Stimulated activated CD8-positive, alpha-beta memory T cell treated with anti-CD3 and anti-CD28 coated beads, Interleukin-7, amount 100 ng/mL, for 24 hours (primary cell): Measurements from ENCODE around the gene DYNC1LI1.

Experiments
- DNase-seq: peaks from one replicate; pipeline ENCODE4 v3.0.0-alpha.2; 2020; ENCODE audit warnings: low read depth

DYNC1LI1 gene

DNA sequence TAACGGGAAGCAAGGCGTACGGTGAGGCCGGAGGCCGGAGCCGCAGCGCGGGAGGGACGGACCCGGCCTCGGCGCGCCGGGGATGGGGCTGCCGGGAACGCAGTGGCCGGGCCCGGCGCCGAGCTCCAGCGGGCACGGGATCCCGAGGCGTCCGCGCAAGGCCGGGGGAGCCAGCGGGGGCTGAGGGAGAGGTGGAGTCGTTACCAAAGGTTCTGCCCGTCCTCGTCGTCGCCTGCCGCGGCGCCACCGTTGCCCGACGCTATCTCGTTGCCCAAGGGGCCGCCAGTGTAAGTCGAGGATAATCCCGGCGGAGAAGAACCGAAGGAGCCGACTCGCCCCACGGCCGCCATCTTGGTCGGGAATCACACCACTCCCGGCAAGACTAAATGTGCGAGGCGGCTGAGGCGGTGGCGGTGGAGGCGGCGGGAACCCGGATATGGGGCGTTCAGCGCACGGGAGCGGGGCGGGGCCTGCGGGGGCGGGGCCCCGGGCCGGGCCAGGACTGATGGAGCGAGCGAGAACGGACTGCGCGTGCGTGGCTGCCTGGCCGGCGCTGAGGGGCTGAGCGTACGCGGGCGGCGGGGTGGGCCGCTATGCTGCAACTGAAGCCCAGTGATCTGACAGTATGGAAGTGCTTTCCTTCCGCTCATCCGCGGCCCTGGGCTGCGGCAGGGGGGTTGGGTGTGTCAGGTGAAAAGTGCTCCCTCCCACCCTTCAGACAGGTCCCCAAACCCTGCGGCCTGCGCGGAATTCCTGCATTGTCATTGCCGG lies at the start of gene DYNC1LI1:
Gene DYNC1LI1, minus strand, starts transcription at position 438 of the 771 bp plus-strand sequence. Its CDS starts 88 bp downstream, at position 350.
- DNase-seq: peak; percentile 88

DNA sequence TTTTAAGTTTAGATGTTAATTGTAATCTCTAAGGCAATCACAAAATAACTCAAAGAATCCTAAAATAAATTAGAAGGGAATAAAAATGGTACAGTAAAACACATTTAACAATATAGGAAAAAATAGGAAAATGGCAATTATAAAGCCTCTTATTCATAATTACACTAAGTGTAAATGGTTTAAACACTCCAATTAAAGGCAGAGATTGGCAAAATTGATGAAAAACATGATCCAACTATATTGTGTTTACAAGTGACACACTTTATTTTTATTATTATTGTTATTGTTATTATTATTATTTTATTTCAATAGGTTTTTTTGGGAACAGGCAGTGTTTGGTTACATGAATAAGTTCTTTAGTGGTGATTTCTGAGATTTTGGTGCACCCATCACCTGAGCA lies 48.7 kb upstream of the DYNC1LI1 start:
- no peak for DNase-seq

- no peak for DNase-seq
Observed at GRCh38 chr3:32616267-32616962, 45.8 kb upstream of the DYNC1LI1 start.

GRCh38 chr3:32614956-32615355 lies 44.3 kb upstream of the DYNC1LI1 start:
- no peak for DNase-seq

DNA sequence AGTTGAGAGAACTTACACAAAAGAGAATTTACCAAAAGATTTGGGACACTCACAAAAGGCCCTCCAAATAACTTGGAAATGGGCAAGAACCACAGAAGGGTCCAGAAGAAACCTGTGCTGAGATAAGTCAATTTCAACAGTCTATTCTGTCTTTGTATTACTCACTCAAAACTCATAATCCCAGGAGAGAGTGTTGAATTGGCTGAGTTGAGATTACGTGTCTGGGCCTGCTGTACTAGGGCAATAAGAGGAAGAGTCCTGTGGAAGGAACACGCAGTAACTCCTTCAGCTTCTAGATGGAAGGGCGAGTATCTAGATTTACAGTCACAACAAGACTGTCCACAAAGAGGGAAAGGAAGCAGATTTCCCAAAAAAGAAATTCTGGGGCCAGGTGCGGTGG lies 42.5 kb upstream of the DYNC1LI1 start:
- DNase-seq: no peak

GRCh38 chr3:32612547-32612946 lies 41.9 kb upstream of the DYNC1LI1 start:
- no peak for DNase-seq

- no peak for DNase-seq
Observed at GRCh38 chr3:32607522-32607921, 36.9 kb upstream of the DYNC1LI1 start.

- no peak for DNase-seq
Observed at GRCh38 chr3:32606960-32607359, 36.3 kb upstream of the DYNC1LI1 start.

DNA sequence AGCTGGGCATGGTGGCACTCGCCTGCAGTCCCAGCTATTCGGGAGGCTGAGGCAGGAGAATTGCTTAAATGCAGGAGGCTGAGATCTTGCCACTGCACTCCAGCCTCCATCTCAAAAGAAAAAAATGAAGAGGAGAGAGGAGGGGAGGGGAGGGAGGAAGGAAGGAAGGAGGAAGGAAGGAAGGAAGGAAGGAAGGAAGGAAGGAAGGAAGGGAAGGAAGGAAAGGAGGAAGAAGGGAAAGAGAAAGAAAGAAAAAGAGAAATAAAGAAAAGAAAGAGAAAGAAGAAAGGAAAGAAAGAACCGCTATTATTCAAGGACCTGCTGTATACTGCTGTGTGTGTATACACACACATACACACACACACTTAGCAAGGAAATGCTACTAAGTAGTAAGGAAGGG lies 35.6 kb upstream of the DYNC1LI1 start:
- no peak for DNase-seq

GRCh38 chr3:32603064-32603463 lies 32.4 kb upstream of the DYNC1LI1 start:
- no peak for DNase-seq

DNA sequence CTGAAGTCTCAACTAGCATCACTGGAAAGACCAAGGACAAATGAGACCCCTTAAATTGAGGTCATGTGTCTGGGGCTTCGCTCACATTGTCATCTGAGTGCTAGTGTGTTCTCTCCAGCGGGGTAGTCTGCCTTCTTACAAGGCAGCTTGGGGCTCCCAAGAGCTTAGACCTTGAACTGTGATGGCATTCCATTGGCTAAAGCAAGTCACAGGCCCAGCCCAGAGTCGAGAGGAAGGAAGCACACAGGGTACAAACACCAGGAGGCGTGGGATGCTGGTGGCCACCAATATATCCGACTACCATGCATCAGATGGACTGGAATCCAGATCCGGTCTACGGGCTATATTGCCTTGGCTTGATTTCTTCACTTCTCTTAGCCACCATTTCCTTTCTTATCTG lies 31.5 kb upstream of the DYNC1LI1 start:
- DNase-seq: no peak

DNA sequence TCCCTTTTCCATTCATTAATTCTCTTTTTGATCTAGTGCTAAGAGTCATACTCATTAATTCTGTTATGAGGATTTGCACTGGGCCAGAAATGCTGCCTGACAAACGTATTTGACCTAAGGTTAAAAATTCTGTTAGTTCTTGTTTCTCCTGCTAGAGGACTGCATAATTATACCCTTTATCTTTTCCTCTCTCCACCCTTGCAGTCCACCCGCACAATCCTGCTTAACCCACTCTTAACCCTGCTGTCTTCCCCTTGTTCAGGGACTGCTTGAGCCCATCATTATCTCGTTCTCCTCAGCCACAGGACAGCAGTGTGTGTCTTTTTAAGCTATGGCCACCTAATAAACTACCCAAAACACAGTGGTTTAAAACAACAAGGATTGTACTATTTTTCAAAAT lies 31.1 kb upstream of the DYNC1LI1 start:
- DNase-seq: no peak

- no peak for DNase-seq
Observed at GRCh38 chr3:32597656-32598055, 27.0 kb upstream of the DYNC1LI1 start.

- no peak for DNase-seq
Observed at GRCh38 chr3:32596909-32597369, 26.3 kb upstream of the DYNC1LI1 start.

- DNase-seq: no peak
Observed at GRCh38 chr3:32596282-32596908, 25.7 kb upstream of the DYNC1LI1 start.

- no peak for DNase-seq
Observed at GRCh38 chr3:32595323-32595722, 24.7 kb upstream of the DYNC1LI1 start.

GRCh38 chr3:32593903-32594525 lies 23.4 kb upstream of the DYNC1LI1 start:
- DNase-seq: no peak

- no peak for DNase-seq
Observed at GRCh38 chr3:32592696-32593353, 22.2 kb upstream of the DYNC1LI1 start.

DNA sequence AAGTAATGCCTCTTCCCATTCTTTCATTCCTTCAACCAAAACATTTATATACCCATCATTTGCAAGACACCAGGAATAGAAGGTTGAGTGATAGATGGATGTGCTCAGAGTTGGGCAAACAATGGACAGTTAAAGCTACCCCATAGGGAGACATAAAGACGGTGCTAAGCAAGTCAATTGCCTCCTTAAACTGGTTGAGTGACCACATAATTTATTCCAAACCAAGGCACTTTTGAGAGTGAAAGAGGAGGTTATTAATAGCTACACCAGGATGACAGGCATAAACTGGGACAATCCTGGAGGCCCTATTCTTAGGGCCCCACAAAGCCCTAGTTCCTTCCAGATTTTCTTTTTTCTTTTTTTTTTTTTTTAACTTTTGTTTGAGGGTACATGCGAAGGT lies 21.4 kb upstream of the DYNC1LI1 start:
- DNase-seq: no peak

- DNase-seq: no peak
Observed at GRCh38 chr3:32591186-32591585, 20.5 kb upstream of the DYNC1LI1 start.

DNA sequence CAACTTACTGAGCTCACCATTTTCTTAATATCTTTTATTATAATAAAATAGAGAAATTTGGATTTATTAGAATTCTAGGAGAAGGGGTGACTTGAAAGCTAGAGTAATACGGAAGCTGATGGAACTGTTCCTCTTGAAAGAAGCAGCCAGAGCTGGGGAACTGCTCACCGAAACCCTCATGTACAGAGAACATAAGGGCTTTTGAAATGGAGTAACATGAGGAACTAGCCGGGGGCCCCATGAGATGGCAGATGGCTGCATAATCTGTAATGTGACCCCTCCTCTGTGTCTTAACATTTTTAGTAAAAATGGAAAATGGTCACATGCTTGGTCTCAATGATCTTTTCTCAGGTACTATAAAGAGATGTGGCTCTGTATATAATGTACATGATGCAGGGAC lies 15.7 kb upstream of the DYNC1LI1 start:
- DNase-seq: no peak

- no peak for DNase-seq
Observed at GRCh38 chr3:32584660-32585059, 14.0 kb upstream of the DYNC1LI1 start.
